Brain pericyte (primary cell): ENCODE measurements around the gene JAML.

Experiments
- DNase-seq: peaks from one replicate; pipeline ENCODE4 v3.0.0-alpha.2; 2012; ENCODE audit warnings: low read depth, low spot score

JAML gene

DNA sequence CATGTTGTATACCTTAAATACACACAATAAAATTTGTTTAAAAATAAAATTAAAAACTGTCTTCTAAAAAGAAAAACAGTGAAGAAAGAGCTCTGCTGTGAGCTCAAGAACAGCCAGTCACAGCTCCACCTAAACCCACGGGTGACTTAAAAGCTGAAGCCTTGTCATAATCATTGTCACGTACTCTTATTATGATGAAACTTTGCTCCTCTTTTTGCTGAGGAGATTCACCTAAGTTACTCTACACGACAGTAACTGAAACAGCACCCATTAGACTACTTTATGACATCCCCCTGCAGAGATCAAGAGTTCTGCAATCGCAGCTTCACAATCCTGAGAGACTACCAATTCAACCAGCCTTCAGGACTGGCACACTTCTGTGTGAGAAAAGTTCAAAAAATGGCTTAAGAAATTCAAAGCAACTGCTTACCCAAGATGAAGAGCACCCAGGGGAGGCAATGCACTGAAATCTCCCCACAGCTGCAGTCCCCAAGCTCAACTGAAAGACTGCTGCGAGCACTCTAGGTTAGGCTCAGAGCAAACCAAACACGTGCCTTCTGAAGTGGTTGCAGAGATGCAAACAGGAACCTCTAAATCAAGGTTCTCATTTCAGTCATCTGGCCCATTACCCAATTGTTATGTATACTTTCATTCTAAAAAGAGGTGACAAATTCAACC is at the start of gene JAML:
JAML (minus strand) TSS at position 501 of the 678 bp plus-strand sequence. CDS start 10,145 bp downstream, outside the sequence.
- DNase-seq: no peak

- DNase-seq: no peak
These were observed 49.4 kb upstream of the JAML start for GRCh38 chr11:118274186-118274585.

DNA sequence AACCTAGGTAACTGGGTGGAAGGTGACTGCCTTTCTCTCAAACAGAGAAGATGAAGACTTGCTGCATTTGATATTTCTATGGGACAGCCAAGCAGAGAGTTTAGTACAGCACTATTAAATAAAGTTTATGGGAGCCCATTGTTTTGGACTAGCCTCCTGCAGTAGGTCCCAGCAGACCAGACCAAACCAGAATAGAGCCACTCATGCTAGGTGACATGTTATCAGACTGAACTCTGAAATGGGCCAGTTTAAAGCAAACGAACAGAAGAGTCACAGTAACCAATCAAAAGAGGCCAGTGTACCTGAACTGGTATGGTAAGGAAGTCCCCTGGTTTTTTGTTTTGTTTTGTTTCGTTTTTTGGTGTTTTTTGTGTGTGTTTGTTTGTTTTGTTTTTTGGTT is 47.2 kb upstream of the JAML start:
- no peak for DNase-seq

DNA sequence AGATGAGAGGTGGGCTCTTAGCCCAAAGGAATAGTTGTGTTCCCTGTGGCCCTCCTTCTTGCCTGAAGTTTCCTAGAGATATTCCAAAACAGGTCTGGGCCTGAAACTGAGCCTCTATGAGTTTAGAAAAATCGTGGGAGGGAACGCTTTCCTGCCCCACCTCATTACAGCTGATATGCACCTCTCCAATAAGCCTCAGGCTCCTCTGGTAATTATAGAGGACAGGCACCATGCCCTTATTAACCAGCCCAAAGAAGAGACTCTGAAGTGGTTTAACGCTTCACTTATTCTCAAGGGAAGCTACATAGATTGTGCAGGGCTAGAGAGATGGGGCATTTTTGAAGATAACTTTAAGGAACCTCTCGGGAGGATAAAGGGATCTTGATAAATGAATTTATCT is 42.7 kb upstream of the JAML start:
- no peak for DNase-seq

DNA sequence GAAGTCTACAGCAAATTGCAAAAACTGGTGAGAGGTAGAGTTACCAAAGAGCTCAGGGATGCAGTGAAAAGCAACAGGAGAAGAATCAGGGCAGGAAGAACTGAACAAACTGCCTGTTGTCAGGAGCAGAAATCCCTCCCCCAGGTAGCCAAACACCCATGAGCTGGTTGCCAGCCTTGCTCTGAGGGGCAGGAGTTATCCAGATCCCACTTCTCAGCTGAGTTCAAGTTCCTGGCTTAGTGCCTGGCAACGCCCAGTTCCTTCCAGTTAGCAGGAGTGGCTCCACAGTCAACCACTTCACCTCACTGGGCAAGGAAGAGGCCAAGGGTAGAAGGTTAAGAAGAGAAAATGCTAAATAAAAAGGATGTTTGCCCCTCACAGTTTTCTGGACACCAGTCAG is 41.1 kb upstream of the JAML start:
- DNase-seq: no peak

DNA sequence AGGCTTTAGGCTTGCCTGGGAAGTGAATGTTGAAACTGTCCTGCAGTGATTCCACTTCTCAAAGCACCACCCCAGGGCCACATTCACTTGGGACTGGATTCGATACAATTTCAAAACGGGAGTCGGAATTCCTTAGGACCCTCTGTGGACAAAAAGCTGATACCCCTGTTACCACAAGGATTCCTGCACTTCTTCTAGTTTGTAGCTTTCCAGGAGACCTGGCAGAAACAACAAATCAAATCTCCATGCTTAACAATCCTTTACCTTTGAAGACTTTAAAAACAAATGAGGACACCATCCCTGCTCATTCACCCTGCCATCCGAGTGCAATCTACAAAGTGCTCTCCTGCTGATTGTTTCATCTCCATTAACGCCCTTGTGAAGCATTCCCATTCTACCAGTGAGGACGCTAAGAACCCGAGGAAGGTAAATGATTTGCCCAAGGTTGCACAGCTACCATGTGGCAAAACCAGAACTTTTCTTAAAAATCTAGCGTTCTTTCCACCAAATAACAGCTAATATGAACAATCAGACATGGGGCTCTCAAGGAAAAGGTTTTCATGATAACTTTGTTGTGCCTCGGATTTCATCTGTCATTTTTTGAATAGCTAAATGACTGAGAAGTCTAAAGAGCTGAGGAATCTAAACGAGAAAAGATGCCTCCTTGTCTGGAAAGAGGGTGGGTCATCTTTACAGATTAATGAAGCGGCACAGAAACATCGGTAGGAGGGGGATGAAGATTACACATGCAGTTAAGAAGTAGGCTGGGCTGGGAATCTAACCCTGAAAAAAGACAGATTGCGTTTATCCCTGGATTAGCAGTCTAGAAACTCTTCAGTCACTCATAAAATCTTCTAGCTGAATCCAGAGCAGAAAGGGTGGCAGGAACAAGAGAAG is 40.0 kb upstream of the JAML start:
- no peak for DNase-seq

DNA sequence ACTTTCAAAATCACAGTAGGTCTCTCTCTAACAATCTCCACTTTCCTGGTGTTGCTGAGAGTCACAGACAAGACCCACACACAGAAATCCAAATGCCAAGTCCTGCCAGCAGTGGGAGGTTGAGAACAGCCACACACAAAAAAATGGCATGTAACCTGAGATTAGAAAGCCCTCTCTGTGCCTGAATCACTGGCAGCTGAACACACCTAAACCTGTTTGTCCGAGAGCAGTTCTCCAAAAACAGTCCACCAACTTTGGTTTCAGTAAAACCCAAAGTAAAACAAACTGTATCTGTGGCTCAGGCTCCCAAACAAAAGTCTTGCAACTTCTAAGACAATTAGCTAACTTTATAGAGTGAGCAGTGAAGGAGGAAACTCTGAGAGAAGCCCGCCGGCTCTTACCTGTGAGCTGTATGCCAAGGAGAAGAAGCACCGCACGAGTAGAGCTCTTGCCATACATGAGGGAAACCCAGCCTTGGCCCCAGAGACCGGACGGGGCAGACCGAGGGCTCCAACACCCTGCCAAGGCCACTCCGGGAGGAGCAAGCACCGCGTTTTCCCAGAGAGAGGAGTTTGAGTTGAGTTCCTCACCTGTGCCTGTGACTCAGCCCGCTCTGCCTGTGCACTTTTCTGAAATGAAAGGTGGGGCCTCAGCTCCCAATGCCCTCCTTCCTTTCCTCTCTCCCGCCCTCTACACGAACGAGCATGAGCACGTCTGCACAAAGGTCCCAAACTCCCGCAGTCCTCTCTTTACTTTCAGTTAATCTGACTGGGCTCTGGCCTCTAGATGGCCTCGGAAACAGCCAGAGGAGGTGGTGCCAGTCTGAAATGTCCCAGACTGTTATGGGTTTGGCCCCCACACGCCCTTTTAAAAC is 39.1 kb upstream of the JAML start, which contains the start of gene MPZL2:
MPZL2 (minus strand) TSS at position 603 of the 874 bp plus-strand sequence; CDS start at position 459, 144 bp downstream.
- DNase-seq: no peak

DNA sequence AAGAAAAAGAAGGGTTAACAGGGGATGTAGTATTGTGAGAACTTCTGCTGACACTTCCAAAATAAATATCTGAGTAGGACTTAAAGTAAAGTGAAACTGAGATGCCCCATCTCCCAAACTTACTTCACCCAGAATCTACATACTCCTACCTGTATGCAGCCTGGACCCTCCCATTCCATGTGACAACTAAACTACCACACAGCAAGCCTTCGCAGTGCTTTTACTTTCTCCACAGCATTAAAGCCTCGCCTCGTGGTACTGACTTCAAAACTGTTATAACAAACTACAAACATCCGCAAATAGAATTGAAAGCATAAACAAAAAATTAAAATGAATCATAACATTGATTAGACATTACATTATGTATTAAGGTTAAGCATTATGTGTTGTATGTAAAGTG is 38.3 kb upstream of the JAML start:
- no peak for DNase-seq

- no peak for DNase-seq
These were observed 35.5 kb upstream of the JAML start for GRCh38 chr11:118260353-118260752.

- DNase-seq: no peak
These were observed 34.3 kb upstream of the JAML start for GRCh38 chr11:118259138-118259537.

DNA sequence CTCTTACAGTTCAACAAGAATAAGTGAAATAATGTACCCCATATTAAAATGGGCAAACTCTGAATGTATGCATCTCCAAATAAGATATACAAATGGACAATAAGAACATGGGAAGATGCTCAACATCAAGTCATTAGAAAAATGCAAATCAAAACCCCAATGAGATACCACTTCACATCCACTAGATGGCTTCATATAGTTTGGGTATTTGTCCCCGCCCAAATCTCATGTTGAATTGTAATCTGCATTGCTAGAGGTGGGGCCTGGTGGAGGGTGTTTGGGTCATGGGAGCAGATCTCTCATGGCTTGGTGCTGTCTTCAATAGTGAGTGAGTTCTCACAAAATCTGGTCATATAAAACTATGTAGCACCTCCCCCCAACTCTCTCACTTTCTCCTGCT is 33.6 kb upstream of the JAML start:
- DNase-seq: no peak

DNA sequence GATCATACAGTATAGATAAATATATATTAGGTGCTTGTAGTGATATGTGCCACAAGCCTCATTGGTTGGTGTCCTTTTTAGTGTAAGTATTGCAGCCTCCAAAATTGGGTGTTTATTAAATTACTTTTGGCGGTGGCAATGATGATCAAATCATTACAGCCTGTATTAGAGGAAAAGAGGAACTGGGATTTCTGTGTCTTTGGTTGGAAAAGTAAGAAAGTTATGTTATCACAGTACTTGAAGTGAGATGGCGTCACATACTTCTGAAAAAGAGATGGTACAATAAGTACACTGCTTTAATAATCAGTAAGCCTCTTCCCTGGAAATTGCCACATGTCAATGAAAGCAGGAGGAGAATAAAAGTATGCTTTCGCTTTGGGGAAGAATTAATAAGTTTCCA is 27.9 kb upstream of the JAML start:
- no peak for DNase-seq

DNA sequence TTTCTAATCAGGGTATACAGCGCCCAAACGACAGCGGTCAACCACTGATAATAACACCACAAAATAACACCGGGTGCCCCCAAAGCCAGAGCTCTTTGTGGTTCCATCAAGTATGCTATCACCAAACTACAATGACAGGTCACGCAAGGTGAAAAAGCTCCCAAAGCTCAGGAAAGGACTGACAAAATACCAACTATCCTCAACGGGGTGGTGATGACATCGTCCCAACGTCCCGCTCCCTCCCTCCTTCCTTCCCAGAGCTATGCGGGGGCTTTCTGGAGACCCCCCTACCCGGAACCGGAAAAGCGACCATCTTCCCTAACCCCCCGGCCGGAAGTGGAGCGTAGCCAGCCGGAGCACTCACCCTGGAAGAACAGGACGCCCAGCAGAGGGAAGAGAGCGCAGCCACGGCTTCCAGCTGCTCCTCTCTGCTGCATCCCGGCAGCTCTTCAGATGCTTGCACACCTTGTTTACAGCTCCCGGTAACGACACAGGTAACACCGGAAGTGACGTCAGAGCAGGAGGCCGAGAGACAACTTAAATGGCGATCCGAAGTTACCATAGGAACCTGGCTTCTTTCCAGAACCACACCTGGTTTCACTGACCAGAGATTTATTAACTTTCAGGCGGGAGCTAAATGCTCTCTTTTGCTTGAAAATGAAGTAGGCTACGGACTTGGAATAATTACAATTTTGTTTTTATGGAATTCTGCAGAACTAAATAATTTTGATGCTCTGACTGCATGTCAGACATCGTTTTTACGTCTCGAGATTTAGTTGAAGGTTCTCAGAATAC is 27.2 kb upstream of the JAML start, which contains the start of gene MPZL3:
MPZL3 (minus strand) TSS at position 508 of the 795 bp plus-strand sequence; CDS start at position 437, 71 bp downstream.
- DNase-seq: peak; percentile 48

DNA sequence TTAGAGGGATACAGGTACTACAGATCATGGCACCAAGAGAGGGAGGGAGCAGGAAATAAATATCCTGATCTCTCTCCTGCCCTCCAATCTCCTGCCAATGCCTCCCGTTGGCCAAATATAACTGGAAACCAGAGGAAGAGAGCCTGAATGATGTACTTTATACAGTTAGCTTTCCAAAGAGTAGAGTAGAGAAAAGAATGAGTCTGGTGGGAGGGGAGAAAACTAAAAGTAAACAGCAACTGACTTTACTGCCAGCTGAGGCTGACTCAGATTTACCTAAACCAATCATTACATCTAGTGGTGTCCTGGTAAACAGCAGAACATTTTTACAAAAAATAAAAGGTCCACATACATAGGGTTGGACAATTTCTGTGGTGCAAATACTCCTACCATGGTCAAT is 22.2 kb upstream of the JAML start:
- no peak for DNase-seq

DNA sequence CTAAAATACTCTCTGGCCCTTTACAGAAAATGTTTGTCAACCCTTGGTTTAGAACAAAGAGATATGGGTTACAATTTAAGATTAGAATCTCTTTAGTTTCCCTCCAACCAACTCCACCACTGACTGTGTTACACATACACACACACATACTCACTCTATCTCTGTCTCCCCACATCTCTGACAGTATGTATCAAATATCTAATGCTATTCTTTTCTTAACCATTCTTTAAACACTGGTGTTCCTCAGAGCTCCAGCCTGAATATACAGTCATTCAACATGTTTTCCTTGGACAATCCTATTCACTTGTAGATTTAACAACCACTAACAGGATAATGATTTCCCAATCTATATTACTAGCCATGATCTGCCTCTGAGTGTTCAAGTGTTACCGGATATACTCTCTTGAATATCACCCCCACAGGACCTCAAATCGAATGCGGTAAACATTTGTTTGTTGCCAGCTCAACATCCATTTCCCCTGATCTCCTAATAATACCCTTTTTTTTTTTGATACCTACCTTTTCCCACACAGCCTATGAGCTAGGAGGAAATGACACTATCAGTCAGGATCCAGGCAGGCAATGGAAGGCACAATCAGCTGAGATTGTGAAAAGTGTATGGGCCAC is 21.2 kb upstream of the JAML start:
- no peak for DNase-seq

GRCh38 chr11:118243993-118244762 is 19.4 kb upstream of the JAML start:
- DNase-seq: no peak

- DNase-seq: no peak
These were observed 18.4 kb upstream of the JAML start for GRCh38 chr11:118243161-118243560.

- DNase-seq: no peak
These were observed 16.9 kb upstream of the JAML start for GRCh38 chr11:118241764-118242098.

GRCh38 chr11:118240999-118241763 is 16.4 kb upstream of the JAML start:
- DNase-seq: no peak
